ENCODE data around the gene MEGF11.

MEGF11 gene

DNA sequence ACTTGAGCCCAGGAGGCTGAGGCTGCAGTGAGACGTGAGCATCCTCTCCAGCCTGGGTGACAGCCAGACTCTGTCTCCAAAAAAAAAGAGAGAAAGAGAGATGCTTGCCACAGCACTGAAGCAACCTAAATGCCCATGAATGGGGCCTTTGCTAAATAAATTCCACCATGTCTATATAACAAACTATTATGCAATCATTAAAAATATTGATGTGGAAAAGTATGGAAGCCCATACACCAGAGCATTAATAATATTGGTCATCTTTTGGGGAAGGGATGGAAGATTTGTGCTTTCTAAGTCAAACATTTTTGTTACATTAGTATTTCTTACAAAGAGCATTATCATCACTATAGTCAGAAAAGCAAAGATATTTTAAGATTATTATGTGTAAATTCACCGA, 116.6 kb downstream of the MEGF11 start:
- no peak for DNase-seq

DNA sequence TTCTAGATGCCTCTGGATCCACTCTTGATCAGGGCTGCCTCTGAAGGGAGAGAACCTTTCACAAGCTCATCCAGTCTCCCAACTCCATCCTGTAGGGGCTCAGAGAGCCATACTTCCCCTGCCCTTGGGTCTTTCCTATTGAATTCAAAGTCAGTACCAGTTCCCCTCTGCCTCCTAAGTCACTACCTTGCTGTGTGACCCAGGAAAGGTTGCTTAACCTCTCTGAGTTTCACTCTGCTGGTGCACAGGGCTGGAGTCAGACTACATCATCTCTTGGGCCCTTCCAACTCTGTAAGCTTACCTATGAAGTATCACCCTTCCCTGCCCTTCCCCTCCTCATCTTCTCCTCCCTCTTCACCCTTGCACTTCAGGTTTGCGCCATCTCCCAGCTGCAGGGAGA, 117.9 kb downstream of the MEGF11 start:
- DNase-seq: no peak

DNA sequence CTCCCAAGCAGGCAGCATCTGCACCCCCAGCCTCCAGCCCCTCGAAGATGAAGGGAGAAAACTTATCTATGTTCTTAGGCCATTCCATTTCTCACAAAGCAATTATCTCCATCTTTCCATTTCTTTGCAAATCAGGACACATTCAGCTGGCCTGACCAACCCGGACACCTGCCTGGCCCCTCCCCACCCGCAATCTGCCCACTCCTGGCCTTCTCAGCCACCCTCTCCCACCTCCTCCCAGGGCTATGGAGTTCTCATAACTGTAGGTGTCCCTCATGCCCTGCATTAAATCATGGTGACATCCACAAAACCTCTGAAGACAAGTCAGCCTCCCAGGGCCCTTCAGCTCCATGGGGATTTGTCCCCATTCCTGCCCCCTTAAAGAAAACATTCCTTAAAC, 119.3 kb downstream of the MEGF11 start:
- DNase-seq: no peak

GRCh38 chr15:66133247-66133885, 120.2 kb downstream of the MEGF11 start:
- no peak for DNase-seq

GRCh38 chr15:66132251-66132816, 121.2 kb downstream of the MEGF11 start:
- no peak for DNase-seq

- no peak for DNase-seq
Observed at GRCh38 chr15:66131831-66132230, 121.7 kb downstream of the MEGF11 start.

DNA sequence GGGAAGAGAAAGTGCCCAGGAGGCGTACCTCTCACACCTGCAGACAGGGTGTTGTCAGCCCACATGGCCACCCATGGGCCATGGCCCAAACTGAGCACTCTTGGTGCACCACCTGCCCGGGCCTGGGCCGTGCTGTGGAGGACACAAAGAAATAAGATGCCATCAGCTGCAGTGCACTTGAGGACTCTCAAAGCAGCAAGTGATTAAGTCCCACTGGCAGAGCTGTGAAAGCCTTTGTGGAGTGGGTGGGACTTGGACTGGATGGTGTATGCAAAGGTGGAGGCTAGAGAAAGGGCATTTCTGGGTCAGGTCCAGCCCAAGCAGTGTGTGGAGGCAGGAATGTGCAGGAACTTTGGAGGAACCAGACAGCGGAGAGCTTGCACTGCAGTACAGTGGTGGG, 122.3 kb downstream of the MEGF11 start:
- no peak for DNase-seq

GRCh38 chr15:66130496-66131034, 123.0 kb downstream of the MEGF11 start:
- no peak for DNase-seq

DNA sequence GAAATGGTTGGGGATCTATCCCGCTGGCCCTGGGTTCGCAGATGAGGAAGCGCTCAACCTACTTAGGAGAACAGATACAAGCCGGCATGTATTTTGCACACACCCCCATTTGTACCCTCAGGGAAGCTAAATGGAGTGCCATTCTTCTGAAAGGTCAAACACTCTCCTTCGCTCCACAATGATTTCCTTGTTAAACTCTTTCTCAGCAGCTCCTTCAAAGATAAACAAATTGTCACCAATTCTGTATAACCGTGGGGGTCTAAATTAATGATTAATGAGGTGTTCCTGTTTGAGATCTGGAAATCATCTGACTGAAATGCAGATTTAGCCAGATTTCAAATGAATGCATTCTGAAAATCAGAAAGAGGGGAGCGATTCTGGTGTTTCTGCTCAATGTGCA, 124.0 kb downstream of the MEGF11 start:
- no peak for DNase-seq

- no peak for DNase-seq
Observed at GRCh38 chr15:66128116-66128680, 125.4 kb downstream of the MEGF11 start.

DNA sequence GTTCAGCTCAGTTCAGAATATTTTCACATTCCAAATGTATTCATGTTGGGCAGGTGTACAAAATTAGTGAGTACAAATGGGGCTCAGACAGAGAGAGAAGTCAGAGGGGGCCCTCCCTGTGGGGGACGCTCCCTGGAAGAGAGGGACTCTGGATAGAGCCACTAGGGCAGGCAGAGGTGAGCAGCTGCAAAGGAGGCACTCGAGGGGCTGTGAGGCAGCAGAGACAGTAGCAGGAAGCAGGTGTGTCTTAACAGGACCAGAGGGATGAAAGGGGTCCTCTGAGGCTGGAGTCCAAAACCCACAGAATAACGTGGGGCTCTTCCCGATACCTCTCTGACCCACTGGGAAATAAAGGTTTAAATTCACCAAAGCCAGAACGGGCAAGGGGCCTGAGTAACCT, 127.1 kb downstream of the MEGF11 start:
- no peak for DNase-seq

DNA sequence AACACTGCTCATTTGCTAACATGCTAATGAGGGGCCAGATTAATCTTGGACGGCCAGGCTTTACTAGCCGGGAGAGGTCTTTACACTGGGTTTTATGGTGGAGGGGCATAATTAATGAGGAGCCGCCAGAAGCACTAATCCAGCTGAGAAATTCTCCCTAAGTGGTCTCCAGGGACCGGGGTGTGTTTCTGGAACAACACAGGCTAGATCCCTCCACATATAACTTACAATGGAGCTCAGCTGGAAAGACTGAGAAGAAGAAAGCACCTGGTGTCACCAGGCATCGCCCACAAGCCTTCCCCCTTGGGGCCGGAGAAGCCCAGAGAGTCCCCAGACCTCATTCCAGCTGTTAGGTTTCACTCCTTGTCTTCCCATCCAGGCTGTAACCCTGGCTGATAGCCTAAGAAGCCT, 127.5 kb downstream of the MEGF11 start:
- DNase-seq: no peak

DNA sequence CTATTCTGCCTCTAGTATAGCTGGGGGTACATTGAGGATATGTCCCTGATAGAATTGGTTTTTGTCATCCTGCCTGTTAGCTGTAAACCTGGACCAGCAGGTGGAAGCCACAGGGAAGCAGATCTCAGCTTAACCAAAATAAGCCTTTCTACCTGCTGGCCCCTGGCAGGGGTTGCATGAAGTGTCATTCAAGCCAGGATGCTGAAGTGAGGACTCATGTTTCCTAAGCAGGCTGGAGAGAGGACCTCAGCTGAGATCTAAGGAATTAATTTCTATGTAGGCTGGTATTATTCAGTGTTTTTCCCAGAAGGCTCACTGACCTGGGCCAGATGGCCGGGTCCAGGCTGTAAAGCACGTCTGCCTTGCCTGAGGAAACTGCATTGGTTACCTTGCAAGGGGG, 128.9 kb downstream of the MEGF11 start:
- DNase-seq: no peak

DNA sequence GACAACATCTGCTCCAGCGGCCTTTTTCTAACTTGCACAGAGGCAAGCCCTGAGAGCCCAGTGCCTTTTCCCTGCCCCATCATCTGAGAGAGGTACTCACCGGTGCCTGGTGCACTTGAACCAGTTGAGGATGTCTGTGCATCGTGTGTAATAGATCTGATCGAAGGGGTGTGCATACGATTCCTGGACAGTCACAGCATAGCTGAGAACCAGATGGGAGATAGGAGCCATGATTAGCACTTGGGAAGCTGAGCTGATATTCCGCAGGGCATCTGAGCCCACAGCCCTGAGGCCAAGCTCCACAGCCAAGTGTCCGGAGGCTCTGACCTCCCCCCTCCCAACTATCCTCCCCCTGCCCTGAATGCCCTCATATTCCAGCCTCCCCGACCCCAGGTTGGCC, 129.8 kb downstream of the MEGF11 start:
- DNase-seq: no peak

DNA sequence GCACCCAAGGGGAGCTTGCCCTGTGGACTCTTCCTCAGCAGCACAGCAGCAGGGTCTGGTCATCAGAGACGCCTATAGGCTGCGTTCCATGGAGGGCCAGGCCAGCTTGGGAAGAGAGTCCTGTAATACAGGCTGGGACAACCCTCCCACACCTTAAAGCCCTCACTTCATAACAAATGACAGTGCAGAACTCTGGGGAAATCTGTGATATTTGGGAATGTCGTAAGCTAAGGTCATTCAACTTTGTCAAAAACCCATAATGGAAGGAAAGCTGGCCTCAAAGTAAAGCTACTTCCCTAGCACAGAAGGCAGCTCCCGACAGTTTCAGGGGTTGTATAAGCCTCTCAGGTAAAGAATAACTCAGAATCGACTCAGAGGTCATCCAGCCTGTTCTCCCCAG, 133.1 kb downstream of the MEGF11 start:
- DNase-seq: no peak

DNA sequence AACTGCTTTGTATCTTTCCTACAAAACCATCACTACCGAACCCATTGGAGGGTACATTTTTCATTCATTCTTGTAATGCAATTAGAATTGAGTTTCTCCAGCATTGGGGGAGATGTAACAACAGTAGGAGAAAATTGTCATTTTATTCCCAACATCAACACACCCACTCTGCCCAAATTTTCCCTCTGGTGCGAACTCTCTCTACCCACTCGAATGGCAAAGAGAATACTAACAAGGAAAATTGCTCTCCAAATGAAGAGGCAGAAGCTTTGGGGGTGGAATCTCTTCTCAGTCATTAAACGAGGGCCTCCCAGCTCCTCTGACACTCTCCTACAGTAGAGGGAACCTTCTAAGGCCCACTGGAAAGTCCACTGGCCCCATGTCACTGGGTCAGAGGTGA, 135.7 kb downstream of the MEGF11 start:
- DNase-seq: no peak

GRCh38 chr15:66115568-66116206, 137.9 kb downstream of the MEGF11 start:
- DNase-seq: no peak

- no peak for DNase-seq
Observed at GRCh38 chr15:66114863-66115425, 138.6 kb downstream of the MEGF11 start.

DNA sequence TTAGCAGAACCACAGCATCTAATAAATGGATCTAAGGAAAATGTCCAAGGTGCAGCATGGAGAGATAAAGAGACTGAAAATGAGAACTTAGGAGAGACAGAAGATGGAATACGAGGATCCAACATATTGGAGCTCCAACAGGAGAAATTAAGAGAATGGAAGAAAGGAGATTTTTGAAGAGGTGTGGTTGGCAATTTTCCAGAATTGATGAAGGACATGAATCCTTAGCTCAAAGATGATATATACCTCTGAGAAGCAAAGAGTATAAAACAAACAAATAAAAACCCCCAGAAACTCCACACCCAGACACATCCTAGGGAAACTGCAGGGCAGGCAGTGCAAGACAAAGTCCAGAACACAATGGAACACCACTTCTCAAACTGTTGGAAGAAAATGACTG, 141.2 kb downstream of the MEGF11 start:
- no peak for DNase-seq

- DNase-seq: no peak
Observed at GRCh38 chr15:66111363-66111762, 142.2 kb downstream of the MEGF11 start.

- no peak for DNase-seq
Observed at GRCh38 chr15:66110864-66111263, 142.7 kb downstream of the MEGF11 start.

DNA sequence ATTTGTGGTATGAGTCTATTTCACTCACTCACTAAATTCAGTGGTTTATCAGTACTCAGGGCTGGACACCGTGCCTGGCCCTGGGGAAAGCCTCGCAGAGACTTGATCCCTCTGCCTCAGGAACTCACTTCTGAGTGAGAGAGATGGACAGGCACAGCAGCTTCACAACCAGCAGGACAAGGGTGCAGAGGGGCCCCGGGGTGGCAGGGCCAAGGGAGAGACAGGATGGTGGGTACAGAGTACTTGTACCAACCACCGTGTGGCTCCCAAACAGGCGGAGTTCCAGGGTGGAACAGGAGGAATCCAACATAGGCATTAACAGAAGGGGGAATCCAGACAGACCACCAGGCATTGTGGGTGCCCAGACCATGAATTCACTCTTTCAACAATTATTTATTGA, 143.7 kb downstream of the MEGF11 start:
- no peak for DNase-seq

- no peak for DNase-seq
Observed at GRCh38 chr15:66108483-66109265, 144.9 kb downstream of the MEGF11 start.
